Glutamatergic neuron (in vitro differentiated cells): ENCODE measurements around the gene GGA3. TPM values are rescaled to one million over a fixed set of nuclear protein-coding genes. Genes with fewer than 3 reads are reported as not detected.
"Not testable (repeated sequence)": the region's sequence is repeated elsewhere in the genome, so short reads cannot be mapped to it uniquely, and the experiment has no call there.

ENCODE experiments used
- DNase-seq: peaks from one replicate; pipeline ENCODE4 v3.0.0; 2022
- H3K27ac Mint-ChIP-seq: one replicate; pipeline ENCODE4 v1.8.0; 2020; ENCODE audit warnings: mild to moderate bottlenecking, mixed read lengths, inconsistent platforms; ENCODE audit not compliant: unreplicated experiment
- H3K27me3 Mint-ChIP-seq: one replicate; pipeline ENCODE4 v1.8.0; 2020; ENCODE audit warnings: mild to moderate bottlenecking, moderate library complexity, mixed read lengths, inconsistent platforms; ENCODE audit not compliant: unreplicated experiment
- H3K36me3 Mint-ChIP-seq: one replicate; pipeline ENCODE4 v1.8.0; 2020; ENCODE audit warnings: mild to moderate bottlenecking, mixed read lengths, inconsistent platforms; ENCODE audit not compliant: unreplicated experiment
- H3K4me1 Mint-ChIP-seq: one replicate; pipeline ENCODE4 v1.8.0; 2020; ENCODE audit warnings: mild to moderate bottlenecking, low read depth, mixed read lengths, inconsistent platforms; ENCODE audit not compliant: unreplicated experiment
- H3K4me3 Mint-ChIP-seq: one replicate; pipeline ENCODE4 v1.8.0; 2020; ENCODE audit warnings: mild to moderate bottlenecking, mixed read lengths, inconsistent platforms; ENCODE audit not compliant: unreplicated experiment
- H3K9me3 Mint-ChIP-seq: one replicate; pipeline ENCODE4 v1.8.0; 2020; ENCODE audit warnings: mild to moderate bottlenecking, moderate library complexity, mixed read lengths, inconsistent platforms; ENCODE audit not compliant: unreplicated experiment
- total RNA-seq: library from RNA; stranded (reverse); fragmentation: NEBNext Ultra II Directional; extraction: Animal tissue kit (Norgen Biotek cat#: 25700); gene quantifications from one replicate; pipeline ENCODE4 v1.2.1, GENCODE V29; 2021; ENCODE audit not compliant: unreplicated experiment
- TF ChIP-seq, protein P1 (sequence below): fragments of 200-600 bp; sonication (generic); IDR thresholded peaks from one replicate; pipeline ENCODE4 v1.5.0; 2021; ENCODE audit not compliant: partially characterized antibody, unreplicated experiment

Gene GGA3
- total RNA-seq, 1 donor from 2014 or later = 65.0 TPM

- Mint-ChIP-seq H3K27me3 (peaks cover 2% of the 10 kb centered on the region), H3K36me3 (no peaks in the 10 kb centered on the region), H3K9me3 (peaks cover 5% of the 10 kb centered on the region), H3K4me1 (peaks cover 2% of the 10 kb centered on the region), H3K4me3 (no peak overlapping the region), H3K27ac (no peak overlapping the region)
- DNase-seq = no peak
- TF ChIP-seq, protein P1, sequence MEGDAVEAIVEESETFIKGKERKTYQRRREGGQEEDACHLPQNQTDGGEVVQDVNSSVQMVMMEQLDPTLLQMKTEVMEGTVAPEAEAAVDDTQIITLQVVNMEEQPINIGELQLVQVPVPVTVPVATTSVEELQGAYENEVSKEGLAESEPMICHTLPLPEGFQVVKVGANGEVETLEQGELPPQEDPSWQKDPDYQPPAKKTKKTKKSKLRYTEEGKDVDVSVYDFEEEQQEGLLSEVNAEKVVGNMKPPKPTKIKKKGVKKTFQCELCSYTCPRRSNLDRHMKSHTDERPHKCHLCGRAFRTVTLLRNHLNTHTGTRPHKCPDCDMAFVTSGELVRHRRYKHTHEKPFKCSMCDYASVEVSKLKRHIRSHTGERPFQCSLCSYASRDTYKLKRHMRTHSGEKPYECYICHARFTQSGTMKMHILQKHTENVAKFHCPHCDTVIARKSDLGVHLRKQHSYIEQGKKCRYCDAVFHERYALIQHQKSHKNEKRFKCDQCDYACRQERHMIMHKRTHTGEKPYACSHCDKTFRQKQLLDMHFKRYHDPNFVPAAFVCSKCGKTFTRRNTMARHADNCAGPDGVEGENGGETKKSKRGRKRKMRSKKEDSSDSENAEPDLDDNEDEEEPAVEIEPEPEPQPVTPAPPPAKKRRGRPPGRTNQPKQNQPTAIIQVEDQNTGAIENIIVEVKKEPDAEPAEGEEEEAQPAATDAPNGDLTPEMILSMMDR = no peak
Measured at GRCh38 chr17:75209061-75209460, 52.3 kb downstream of the GGA3 start.

- Mint-ChIP-seq H3K36me3 (no peaks in the 10 kb centered on the region), H3K9me3 (peaks cover 5% of the 10 kb centered on the region), H3K4me3 (no peak overlapping the region), H3K27me3 (peaks cover 2% of the 10 kb centered on the region), H3K4me1 (peaks cover 2% of the 10 kb centered on the region), H3K27ac (no peak overlapping the region)
- no peak for DNase-seq
- TF ChIP-seq, protein P1 = no peak
Measured at GRCh38 chr17:75208161-75208560, 53.2 kb downstream of the GGA3 start.

GRCh38 chr17:75207760-75208159 is 53.6 kb downstream of the GGA3 start:
- Mint-ChIP-seq H3K4me1 (peaks cover 2% of the 10 kb centered on the region), H3K36me3 (no peaks in the 10 kb centered on the region), H3K27ac (no peak overlapping the region), H3K4me3 (no peak overlapping the region), H3K9me3 (peaks cover 5% of the 10 kb centered on the region), H3K27me3 (peaks cover 2% of the 10 kb centered on the region)
- DNase-seq = no peak
- TF ChIP-seq, protein P1 = no peak

DNA sequence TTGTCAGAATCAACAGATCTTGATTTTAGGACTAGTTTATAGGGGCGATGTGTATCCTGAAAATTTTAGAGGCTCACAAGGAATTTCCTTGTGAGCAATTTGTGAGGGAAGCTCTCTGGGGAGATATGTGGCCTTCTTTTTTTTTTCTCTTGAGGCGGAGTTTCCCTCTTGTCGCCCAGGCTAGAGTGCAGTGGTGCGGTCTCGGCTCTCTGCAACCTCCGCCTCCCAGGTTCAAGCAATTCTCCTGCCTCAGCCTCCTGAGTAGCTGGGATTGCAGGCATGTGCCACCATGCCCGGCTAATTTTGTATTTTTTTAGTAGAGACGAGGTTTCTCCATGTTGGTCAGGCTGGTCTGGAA is 54.4 kb downstream of the GGA3 start:
- peak overlapping the region; percentile 94 for H3K4me3 Mint-ChIP-seq
- H3K27ac Mint-ChIP-seq, H3K36me3 Mint-ChIP-seq, H3K4me1 Mint-ChIP-seq, DNase-seq, H3K9me3 Mint-ChIP-seq, H3K27me3 Mint-ChIP-seq: not testable (repeated sequence)

DNA sequence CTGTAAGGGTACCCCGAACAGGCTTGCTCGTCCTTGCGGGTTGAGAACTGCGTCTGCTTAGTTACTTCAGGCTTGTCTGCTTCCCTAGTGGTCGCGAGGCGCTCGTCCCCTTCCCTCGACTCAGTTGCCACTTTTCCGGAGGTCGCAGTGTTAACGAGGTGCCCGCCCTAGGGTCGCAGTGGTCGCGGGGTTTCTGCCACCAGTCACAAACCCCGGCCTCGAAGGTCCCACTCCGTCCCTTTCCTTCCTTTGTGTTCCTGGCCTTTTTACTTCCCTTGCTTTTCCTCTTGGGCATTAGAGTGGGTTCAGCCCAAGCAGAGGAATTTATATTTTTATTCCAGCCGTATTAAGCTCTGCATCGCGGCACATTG is 55.6 kb downstream of the GGA3 start:
- no peak for DNase-seq
- H3K4me3 Mint-ChIP-seq = peak overlapping the region; percentile 94
- H3K4me1 Mint-ChIP-seq = peaks cover 2% of the 10 kb centered on the region
- no peaks in the 10 kb centered on the region for H3K36me3 Mint-ChIP-seq
- H3K27me3 Mint-ChIP-seq = peaks cover 2% of the 10 kb centered on the region
- H3K9me3 Mint-ChIP-seq = peaks cover 5% of the 10 kb centered on the region
- TF ChIP-seq, protein P1 = no peak
- peak overlapping the region; percentile 100 for H3K27ac Mint-ChIP-seq
